Middle frontal gyrus (tissue), 1 donor: ENCODE data around the gene SOX13.

Source experiments
- DNase-seq: peaks from one replicate; pipeline ENCODE4 v3.0.0-alpha.2; 2015; ENCODE audit warnings: low spot score; ENCODE audit errors: extremely low spot score

The SOX13 gene

GRCh38 chr1:204130178-204130577, 57.3 kb downstream of the SOX13 start:
- no peak for DNase-seq

GRCh38 chr1:204130981-204131892, 58.3 kb downstream of the SOX13 start:
- no peak for DNase-seq

GRCh38 chr1:204131978-204132377, 59.1 kb downstream of the SOX13 start:
- DNase-seq: no peak

- no peak for DNase-seq
Measured at GRCh38 chr1:204132718-204133117, 59.8 kb downstream of the SOX13 start.

GRCh38 chr1:204134103-204134502, 61.2 kb downstream of the SOX13 start:
- no peak for DNase-seq

GRCh38 chr1:204136814-204137213, 63.9 kb downstream of the SOX13 start:
- DNase-seq: no peak

- no peak for DNase-seq
Measured at GRCh38 chr1:204139088-204139487, 66.2 kb downstream of the SOX13 start.

GRCh38 chr1:204139952-204140351, 67.0 kb downstream of the SOX13 start:
- no peak for DNase-seq

GRCh38 chr1:204141131-204141530, 68.2 kb downstream of the SOX13 start:
- no peak for DNase-seq

GRCh38 chr1:204142032-204142974, 69.4 kb downstream of the SOX13 start:
- no peak for DNase-seq

GRCh38 chr1:204143276-204144041, 70.5 kb downstream of the SOX13 start:
- no peak for DNase-seq

- no peak for DNase-seq
Measured at GRCh38 chr1:204145033-204145504, 72.2 kb downstream of the SOX13 start.

GRCh38 chr1:204146309-204146708, 73.4 kb downstream of the SOX13 start:
- no peak for DNase-seq

- DNase-seq: no peak
Measured at GRCh38 chr1:204146965-204147364, 74.0 kb downstream of the SOX13 start.

- DNase-seq: no peak
Measured at GRCh38 chr1:204147406-204148383, 74.8 kb downstream of the SOX13 start.

GRCh38 chr1:204149107-204149506, 76.2 kb downstream of the SOX13 start:
- no peak for DNase-seq

GRCh38 chr1:204149635-204150565, 77.0 kb downstream of the SOX13 start:
- DNase-seq: no peak

GRCh38 chr1:204150702-204151551, 78.0 kb downstream of the SOX13 start:
- no peak for DNase-seq
